ENCODE data around the gene PMM2. TPM values are rescaled to one million over a fixed set of nuclear protein-coding genes. Genes with fewer than 3 reads are reported as not detected.
A peak's percentile ranks its signal among the peaks of the same experiment; 100 is the strongest.

PMM2 gene
- total and polyA plus RNA-seq, 9 of the 15 experiments (the other 6 are each of a cell fraction or from before 2014, with no cell fraction given) = 5.6 to 42.7 (median 25.9) TPM

DNA sequence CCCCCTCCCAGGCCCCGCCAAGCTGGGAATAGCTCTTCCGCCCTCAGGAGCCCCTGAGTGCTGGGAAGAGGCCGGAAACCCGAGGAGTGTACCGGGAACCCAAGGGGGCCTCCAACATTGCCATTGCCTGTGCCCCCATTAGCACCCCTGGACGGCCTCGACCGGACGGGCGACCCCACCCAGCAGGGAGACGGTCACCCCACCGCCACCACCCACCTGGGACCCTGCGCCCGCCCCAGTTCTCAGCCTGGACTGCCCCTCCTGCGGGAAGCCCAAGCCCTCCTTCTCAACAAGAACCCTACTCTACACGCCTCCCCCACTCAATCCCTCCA, 69.2 kb downstream of the PMM2 start:
- H3K9me3 ChIP-seq (replicated peaks; ENCODE audit: control insufficient read depth, insufficient read depth, low read depth, low read length) = no peaks in the 10 kb centered on the region
- no peak for FAIRE-seq
- in situ Hi-C loops (cut with MboI) (no loop called here), intact Hi-C loops (cut with micrococcal nuclease) (no loop called here)
- H2AFZ ChIP-seq (ENCODE audit: low read depth, low read length) = no peak overlapping the region
- WGBS (ENCODE audit: insufficient coverage, low coverage, missing lambda C conversion rate) = 73% methylated on average over 3 of the region's 16 CpGs
- no peak overlapping the region; the same call in 2 of the 3 replicates for H3K27ac ChIP-seq (ENCODE audit: extremely low read depth, low read depth, low read length)
- DNase-seq (ENCODE audit: extremely low read depth in 1 of 4, low spot score in 3 of 4) = no peak
- no TSS peak for BruUV-seq (replicated peaks)
- H3K9ac ChIP-seq (ENCODE audit: insufficient read depth in 1 of 2, low read depth in 2 of 2, low read length in 2 of 2) = peak overlapping the region; percentile 74 to 89; a peak in 3 of 4 replicates
- no peaks in the 10 kb centered on the region for H3K27me3 ChIP-seq (ENCODE audit: control insufficient read depth in 2 of 2, insufficient read depth in 2 of 2, low read length in 2 of 2)
- peak overlapping the region; percentile 84 for H3K4me2 ChIP-seq (ENCODE audit: insufficient read depth, low read length)
- POLR2A ChIA-PET = no interaction called here
- peak overlapping the region; percentile 62; the same call in 1 of the 2 replicates for H3K4me3 ChIP-seq
- peaks cover 50% of the 10 kb centered on the region for H4K20me1 ChIP-seq (replicated peaks; ENCODE audit: control insufficient read depth, insufficient read depth, low read length)
- peaks cover 17% of the 10 kb centered on the region; the same call in 1 of the 3 replicates for H3K36me3 ChIP-seq (ENCODE audit: control insufficient read depth, insufficient read depth, low read length)
- peaks cover 64% of the 10 kb centered on the region for H3K79me2 ChIP-seq (ENCODE audit: control insufficient read depth, insufficient read depth, low read length)
- H3K4me1 ChIP-seq (replicated peaks in 1 of 2; ENCODE audit: control insufficient read depth in 2 of 2, insufficient read depth in 2 of 2, low read length in 2 of 2) = peaks cover 63 to 85% of the 10 kb centered on the region in 2 experiments
- no peak for TF ChIP-seq ZNF224 (CRISPR knock-in tag; IDR thresholded peaks at IDR 0.05)
- TF ChIP-seq, protein P1, sequence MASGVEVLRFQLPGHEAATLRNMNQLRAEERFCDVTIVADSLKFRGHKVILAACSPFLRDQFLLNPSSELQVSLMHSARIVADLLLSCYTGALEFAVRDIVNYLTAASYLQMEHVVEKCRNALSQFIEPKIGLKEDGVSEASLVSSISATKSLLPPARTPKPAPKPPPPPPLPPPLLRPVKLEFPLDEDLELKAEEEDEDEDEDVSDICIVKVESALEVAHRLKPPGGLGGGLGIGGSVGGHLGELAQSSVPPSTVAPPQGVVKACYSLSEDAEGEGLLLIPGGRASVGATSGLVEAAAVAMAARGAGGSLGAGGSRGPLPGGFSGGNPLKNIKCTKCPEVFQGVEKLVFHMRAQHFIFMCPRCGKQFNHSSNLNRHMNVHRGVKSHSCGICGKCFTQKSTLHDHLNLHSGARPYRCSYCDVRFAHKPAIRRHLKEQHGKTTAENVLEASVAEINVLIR (CRISPR knock-in tag; IDR thresholded peaks at IDR 0.05) = no peak
- TF ChIP-seq ZNF76 (CRISPR knock-in tag; IDR thresholded peaks at IDR 0.05; ENCODE audit: borderline replicate concordance) = no peak
- TF ChIP-seq POLR3G (IDR thresholded peaks at IDR 0.05; ENCODE audit: extremely low read depth, insufficient read length, insufficient replicate concordance) = no peak
- TF ChIP-seq C11orf30 (IDR thresholded peaks at IDR 0.05; ENCODE audit: low read depth) = no peak
- TF ChIP-seq, protein P2, sequence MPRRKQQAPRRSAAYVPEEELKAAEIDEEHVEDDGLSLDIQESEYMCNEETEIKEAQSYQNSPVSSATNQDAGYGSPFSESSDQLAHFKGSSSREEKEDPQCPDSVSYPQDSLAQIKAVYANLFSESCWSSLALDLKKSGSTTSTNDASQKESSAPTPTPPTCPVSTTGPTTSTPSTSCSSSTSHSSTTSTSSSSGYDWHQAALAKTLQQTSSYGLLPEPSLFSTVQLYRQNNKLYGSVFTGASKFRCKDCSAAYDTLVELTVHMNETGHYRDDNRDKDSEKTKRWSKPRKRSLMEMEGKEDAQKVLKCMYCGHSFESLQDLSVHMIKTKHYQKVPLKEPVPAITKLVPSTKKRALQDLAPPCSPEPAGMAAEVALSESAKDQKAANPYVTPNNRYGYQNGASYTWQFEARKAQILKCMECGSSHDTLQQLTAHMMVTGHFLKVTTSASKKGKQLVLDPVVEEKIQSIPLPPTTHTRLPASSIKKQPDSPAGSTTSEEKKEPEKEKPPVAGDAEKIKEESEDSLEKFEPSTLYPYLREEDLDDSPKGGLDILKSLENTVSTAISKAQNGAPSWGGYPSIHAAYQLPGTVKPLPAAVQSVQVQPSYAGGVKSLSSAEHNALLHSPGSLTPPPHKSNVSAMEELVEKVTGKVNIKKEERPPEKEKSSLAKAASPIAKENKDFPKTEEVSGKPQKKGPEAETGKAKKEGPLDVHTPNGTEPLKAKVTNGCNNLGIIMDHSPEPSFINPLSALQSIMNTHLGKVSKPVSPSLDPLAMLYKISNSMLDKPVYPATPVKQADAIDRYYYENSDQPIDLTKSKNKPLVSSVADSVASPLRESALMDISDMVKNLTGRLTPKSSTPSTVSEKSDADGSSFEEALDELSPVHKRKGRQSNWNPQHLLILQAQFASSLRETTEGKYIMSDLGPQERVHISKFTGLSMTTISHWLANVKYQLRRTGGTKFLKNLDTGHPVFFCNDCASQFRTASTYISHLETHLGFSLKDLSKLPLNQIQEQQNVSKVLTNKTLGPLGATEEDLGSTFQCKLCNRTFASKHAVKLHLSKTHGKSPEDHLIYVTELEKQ (CRISPR knock-in tag; IDR thresholded peaks at IDR 0.05) = no peak
- no peak for TF ChIP-seq NCOA6 (IDR thresholded peaks at IDR 0.05)
- TF ChIP-seq NR2C1 (IDR thresholded peaks at IDR 0.05) = no peak
- no peak for TF ChIP-seq NR2C1 (tag; IDR thresholded peaks at IDR 0.05)
- no peak for TF ChIP-seq PCBP2 (IDR thresholded peaks at IDR 0.05; ENCODE audit: low read depth, low read length, poor library complexity, severe bottlenecking)
- TF ChIP-seq, protein P3, sequence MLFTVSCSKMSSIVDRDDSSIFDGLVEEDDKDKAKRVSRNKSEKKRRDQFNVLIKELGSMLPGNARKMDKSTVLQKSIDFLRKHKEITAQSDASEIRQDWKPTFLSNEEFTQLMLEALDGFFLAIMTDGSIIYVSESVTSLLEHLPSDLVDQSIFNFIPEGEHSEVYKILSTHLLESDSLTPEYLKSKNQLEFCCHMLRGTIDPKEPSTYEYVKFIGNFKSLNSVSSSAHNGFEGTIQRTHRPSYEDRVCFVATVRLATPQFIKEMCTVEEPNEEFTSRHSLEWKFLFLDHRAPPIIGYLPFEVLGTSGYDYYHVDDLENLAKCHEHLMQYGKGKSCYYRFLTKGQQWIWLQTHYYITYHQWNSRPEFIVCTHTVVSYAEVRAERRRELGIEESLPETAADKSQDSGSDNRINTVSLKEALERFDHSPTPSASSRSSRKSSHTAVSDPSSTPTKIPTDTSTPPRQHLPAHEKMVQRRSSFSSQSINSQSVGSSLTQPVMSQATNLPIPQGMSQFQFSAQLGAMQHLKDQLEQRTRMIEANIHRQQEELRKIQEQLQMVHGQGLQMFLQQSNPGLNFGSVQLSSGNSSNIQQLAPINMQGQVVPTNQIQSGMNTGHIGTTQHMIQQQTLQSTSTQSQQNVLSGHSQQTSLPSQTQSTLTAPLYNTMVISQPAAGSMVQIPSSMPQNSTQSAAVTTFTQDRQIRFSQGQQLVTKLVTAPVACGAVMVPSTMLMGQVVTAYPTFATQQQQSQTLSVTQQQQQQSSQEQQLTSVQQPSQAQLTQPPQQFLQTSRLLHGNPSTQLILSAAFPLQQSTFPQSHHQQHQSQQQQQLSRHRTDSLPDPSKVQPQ (CRISPR knock-in tag; IDR thresholded peaks at IDR 0.05; ENCODE audit: borderline replicate concordance) = no peak
- ATAC-seq = no peak
- CTCF ChIA-PET (ENCODE audit: low intra/inter-chr PET ratio) = no interaction called here
- H3K9me1 ChIP-seq (ENCODE audit: control insufficient read depth, insufficient read depth, low read length) = peaks cover 13% of the 10 kb centered on the region

All from K562 (cell line).